ENCODE measurements around the gene RASSF8. TPM values are rescaled to one million over a fixed set of nuclear protein-coding genes. Genes with fewer than 3 reads are reported as not detected.

RASSF8 gene
- total RNA-seq, 1 donor from 2014 or later: 35.3 TPM

- no peak for TF ChIP-seq CTCF (IDR thresholded peaks at IDR 0.05; ENCODE audit: insufficient read depth, low read length, poor library complexity, severe bottlenecking)
- no peak for DNase-seq (ENCODE audit: low read depth)
- H3K36me3 ChIP-seq (ENCODE audit: control insufficient read depth, insufficient read depth, low read length): no peaks in the 10 kb centered on the region
These were observed 111.3 kb downstream of the RASSF8 start for GRCh38 chr12:26069796-26070195.

GRCh38 chr12:26077915-26078702, 119.6 kb downstream of the RASSF8 start:
- no peak for DNase-seq (ENCODE audit: low read depth)
- H3K36me3 ChIP-seq (ENCODE audit: control insufficient read depth, insufficient read depth, low read length): no peaks in the 10 kb centered on the region
- no peak for TF ChIP-seq CTCF (IDR thresholded peaks at IDR 0.05; ENCODE audit: insufficient read depth, low read length, poor library complexity, severe bottlenecking)
- no peak overlapping the region for H3K4me3 ChIP-seq (ENCODE audit: low read depth, low read length)
- no peaks in the 10 kb centered on the region for H3K27me3 ChIP-seq (ENCODE audit: control insufficient read depth, insufficient read depth, low read length)

More at GRCh38 chr12:26069796-26070195, 111.3 kb downstream of the RASSF8 start:
- Histone ChIP-seq H3K4me3 (ENCODE audit: low read depth, low read length) (no peak overlapping the region), H3K27me3 (ENCODE audit: control insufficient read depth, insufficient read depth, low read length) (no peaks in the 10 kb centered on the region)

GRCh38 chr12:26080911-26081310, 122.4 kb downstream of the RASSF8 start:
- no peak for DNase-seq (ENCODE audit: low read depth)
- H3K36me3 ChIP-seq (ENCODE audit: control insufficient read depth, insufficient read depth, low read length): no peaks in the 10 kb centered on the region
- H3K4me3 ChIP-seq (ENCODE audit: low read depth, low read length): no peak overlapping the region
- H3K27me3 ChIP-seq (ENCODE audit: control insufficient read depth, insufficient read depth, low read length): no peaks in the 10 kb centered on the region
- TF ChIP-seq CTCF (IDR thresholded peaks at IDR 0.05; ENCODE audit: insufficient read depth, low read length, poor library complexity, severe bottlenecking): no peak

GRCh38 chr12:26086936-26087335, 128.5 kb downstream of the RASSF8 start:
- no peak for TF ChIP-seq CTCF (IDR thresholded peaks at IDR 0.05; ENCODE audit: insufficient read depth, low read length, poor library complexity, severe bottlenecking)
- Histone ChIP-seq H3K4me3 (ENCODE audit: low read depth, low read length) (no peak overlapping the region), H3K36me3 (ENCODE audit: control insufficient read depth, insufficient read depth, low read length) (no peaks in the 10 kb centered on the region), H3K27me3 (ENCODE audit: control insufficient read depth, insufficient read depth, low read length) (no peaks in the 10 kb centered on the region)
- no peak for DNase-seq (ENCODE audit: low read depth)

- Histone ChIP-seq H3K36me3 (ENCODE audit: control insufficient read depth, insufficient read depth, low read length) (no peaks in the 10 kb centered on the region), H3K27me3 (ENCODE audit: control insufficient read depth, insufficient read depth, low read length) (no peaks in the 10 kb centered on the region), H3K4me3 (ENCODE audit: low read depth, low read length) (no peak overlapping the region)
- DNase-seq (ENCODE audit: low read depth): no peak
- no peak for TF ChIP-seq CTCF (IDR thresholded peaks at IDR 0.05; ENCODE audit: insufficient read depth, low read length, poor library complexity, severe bottlenecking)
These were observed 130.5 kb downstream of the RASSF8 start for GRCh38 chr12:26088998-26089397.
